ENCODE results near the gene PRADC1.
"Not testable (repeated sequence)": the region's sequence is repeated elsewhere in the genome, so short reads cannot be mapped to it uniquely, and the experiment has no call there.

The PRADC1 gene

DNA sequence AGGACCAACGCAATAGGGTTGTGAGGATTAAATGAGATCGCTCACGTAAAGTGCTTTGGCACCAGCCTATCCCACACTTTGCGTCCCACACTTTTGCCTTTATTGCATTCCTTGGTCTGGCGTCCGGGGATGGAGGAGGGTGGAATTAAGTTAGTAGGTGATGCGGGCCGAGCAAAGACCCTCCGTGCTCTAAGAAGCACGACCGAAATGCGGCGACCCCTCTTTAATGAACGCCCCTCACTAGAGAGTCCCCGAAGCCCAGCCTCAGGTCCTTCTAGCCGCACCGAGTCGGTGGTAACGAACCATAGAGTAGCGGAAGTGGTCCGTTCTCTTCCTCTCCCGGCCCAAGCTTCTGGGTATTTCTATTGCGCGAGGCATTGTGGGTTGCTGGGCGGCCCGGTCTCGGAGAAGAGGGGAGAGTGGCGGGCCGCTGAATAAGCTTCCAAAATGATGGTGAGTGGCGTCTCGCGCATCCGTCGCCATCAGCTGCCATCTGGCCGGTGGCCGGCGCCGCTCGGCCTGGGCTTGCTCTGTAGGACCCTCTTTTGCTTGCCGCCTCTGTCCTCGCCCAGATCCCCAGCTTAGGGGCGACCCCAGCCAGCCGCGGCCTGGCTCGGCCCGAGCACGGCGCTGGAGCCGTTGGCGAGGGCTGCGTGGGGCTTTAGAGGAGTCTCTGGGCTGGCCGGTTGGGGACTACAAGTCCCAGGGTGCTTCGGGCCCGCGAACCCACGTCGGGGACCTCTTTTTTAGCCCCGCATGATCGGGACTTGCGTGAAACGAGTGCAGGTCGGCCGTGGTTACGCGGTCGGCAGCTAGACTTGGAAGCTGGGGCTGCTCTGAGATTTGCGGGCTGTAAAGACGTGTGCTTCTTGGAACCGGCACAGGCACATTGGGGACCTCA, 1.1 kb upstream of the PRADC1 start, which contains the start of gene CCT7:
Gene CCT7 (plus strand): TSS at position 377 of the 901 bp plus-strand sequence. CDS start 71 bp downstream, at position 448.
- peak; percentile 97 for DNase-seq

DNA sequence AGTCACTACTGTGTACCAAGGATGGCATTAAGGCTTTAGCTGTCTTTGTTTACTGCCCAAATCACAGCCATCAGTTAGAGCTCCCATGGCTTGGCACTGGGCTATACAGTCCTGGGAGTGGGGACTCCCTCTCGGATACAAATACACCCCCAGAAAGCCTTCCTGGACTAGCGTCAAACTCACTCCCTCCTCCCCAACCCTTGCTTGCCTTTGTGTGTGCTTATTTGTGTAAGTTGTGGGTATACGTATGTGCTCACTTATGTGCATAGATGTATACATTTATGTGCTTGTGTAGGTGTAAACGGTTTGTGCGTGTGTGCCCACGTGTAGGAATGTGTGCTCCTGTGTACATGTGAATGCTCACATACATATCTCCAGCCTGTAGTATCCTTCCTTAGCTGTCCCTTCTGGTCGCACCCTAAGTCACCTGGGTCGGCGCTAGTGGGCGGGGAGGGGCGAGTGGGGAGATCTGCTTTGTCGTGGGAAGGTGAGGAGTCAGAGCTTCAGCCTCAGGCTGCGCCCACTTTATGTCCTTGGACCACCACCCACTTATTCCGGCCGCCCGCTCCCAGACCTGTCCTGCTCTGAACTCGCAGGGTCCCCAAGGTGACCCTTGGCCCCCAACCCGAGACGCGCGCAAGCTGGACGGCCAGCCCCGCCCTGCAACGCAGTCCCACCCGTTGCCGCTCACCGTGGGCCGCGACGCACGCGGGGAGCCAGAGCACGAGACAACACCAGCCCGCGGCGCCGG, 461 bp downstream of the PRADC1 start:
- no peak for DNase-seq

DNA sequence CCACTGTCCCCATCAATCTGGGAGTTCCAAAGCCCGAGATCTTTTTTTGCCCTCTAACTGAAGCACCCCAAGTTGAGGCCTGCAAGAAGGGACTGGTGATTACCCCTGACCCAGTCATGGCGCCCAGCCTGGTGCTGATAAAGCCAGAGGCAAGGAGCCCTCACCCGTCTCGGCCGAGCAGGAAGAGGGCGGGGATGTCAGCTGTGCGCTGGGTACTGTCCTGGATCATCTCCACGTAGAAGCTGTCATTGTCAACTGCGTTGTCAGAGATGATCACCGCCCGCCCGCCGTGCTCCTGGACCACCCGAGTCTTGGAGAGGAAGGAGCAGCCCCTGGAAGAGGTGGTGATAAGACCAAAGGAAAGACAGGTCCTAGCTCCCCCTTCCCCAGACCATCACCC, 4.4 kb downstream of the PRADC1 start:
- no peak for DNase-seq

DNA sequence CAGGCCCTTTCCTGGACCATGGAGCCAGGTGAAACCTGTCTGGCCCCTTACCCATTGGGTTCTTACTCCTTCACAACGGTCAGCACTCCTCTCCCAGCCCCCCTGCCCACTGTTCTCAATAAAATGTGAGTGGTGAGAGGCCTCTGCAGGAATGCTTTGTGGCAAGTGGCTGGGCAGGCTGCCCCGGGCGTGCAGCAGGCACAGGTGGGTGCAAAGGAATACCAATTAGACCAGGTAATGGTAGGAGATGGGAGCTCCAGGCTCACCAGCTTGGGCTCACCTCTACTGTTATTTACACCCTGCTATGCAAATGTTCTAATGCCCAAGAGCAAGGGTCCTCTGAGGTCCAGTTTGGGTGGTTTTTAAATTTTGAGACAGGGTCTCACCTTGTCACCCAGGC, 6.0 kb downstream of the PRADC1 start:
- DNase-seq, result no peak

DNA sequence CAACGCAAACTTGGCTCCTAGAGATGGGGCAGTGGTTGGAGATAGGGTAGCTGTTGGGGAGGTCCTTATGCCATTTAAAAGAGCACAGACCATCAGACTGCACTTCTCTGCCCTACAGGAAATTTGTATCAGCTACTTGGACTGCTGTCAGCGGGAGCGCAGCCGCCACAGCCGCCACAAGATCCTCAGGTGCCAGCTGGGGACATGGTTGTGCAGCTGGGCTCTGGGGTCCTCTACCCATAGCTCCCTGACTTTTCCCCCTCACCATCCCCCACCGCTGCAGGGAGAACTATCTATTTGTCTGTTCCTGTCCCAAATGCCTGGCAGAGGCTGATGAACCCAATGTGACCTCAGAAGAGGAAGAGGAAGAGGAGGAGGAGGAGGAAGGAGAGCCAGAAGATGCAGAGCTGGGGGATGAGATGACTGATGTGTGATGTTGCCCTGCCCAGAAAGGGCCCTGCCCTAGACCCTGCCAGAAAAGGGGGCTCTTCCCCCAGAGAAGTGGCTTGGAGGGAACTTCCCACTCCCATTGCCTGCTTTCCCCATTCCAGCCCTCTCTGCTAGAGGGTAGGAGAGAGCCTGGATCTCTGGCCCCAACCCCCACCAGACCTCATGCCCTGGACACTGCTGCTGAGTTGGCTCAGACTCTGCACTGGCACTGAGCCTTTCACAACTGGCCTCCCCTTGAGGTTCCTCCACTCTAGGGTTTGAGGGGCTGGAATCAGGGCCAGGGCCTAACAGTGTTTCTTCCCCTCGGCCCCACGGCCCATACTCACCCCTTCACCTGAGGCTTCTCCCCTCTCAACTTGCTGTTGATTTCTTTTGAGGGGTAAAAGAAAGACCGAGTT, 7.3 kb downstream of the PRADC1 start:
- DNase-seq, result no peak

DNA sequence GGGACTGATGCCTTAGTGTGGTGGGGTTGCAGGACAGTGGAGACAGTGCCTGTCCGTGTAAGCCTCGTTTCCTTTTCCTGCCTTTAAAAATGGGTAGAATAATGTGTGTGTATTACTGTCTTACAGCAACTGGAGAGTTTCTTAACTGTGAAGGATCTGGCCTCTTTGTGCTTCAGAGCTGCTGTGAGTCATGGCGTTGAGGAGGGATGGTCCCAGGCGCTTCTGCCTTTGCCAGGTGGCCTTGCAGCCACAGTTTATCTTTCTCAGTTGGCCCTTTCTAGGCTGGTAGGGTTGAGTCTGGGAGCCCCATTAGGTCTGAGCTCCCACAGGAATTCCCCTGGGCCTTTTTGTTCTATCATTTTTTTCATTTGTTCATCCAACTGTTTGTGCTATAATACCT, 9.2 kb downstream of the PRADC1 start:
- DNase-seq, result no peak

DNA sequence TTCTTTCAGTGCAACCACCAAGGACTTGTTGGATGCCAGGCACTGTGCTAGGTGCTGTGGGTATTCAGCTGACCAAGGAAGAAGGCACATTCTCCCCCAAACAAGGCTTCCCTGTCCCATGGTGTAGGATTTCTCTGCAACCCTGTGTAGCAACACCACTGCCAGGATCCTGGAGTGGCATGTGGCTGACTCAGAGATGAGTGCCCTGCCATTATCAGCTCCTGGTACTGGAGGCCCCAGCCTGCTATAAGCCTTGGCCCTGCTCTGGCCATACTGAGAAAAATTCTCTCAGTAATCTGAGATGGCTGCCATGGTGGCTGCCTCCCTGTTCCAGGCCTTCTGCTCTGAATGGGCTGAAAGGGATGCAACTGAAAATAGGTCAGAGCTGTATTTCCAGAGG, 14.7 kb downstream of the PRADC1 start:
- no peak for DNase-seq

DNA sequence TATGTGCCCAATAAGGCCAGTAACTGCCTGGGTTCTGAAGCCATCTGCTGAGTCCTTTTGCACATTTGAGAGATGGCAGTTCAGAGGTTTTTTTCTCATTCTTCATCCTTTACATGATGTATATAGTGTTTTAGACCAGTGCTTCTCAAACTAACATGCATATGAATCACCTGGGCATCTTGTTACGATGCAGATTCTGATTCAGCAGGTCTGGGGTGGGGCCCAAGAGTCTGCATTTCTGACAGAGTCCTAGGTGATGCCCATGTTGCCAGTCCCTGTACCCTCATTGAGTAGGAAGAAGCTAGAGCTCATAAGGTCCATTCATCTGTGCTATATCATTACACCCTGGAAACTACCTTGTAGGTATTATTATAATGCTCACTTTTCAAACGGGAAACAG, 15.2 kb downstream of the PRADC1 start:
- DNase-seq, result no peak

DNA sequence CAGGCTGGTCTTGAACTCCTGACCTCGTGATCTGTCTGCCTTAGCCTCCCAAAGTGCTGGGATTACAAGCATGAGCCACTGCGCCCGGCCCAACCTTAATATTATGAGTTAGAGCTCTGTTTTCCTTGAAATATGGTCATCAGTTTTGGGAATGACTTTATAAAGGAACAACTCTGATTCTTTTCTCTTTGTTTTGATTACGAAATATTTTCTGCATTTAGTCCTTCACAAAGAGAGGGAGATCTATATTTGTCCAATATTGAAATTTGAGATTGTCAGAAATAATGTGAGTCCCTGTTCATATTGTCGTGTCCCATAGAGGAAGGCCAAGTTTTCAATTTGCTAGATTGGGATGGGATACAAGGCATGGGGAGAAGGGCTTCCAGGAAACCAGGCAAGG, 15.9 kb downstream of the PRADC1 start:
- DNase-seq, result no peak

DNA sequence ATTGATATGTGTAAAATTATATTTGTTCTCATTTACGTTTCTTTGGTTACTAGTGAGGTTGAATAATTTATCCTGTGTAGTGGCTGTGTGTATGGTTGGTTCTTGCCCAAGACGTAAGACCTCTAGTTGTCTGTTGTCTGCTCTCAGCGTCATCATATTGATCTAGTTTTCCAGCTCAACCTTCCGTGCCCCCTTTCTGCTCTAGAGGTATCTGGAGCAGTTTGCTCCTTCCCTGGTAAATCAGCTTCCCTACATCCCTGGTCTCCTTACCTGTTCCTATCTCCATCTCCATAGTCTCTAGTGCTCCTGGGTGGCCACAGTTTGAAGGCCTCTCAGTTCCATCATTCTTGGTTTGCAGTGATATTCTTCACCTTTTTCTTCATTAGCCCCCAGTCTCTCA, 17.8 kb downstream of the PRADC1 start:
- no peak for DNase-seq

DNA sequence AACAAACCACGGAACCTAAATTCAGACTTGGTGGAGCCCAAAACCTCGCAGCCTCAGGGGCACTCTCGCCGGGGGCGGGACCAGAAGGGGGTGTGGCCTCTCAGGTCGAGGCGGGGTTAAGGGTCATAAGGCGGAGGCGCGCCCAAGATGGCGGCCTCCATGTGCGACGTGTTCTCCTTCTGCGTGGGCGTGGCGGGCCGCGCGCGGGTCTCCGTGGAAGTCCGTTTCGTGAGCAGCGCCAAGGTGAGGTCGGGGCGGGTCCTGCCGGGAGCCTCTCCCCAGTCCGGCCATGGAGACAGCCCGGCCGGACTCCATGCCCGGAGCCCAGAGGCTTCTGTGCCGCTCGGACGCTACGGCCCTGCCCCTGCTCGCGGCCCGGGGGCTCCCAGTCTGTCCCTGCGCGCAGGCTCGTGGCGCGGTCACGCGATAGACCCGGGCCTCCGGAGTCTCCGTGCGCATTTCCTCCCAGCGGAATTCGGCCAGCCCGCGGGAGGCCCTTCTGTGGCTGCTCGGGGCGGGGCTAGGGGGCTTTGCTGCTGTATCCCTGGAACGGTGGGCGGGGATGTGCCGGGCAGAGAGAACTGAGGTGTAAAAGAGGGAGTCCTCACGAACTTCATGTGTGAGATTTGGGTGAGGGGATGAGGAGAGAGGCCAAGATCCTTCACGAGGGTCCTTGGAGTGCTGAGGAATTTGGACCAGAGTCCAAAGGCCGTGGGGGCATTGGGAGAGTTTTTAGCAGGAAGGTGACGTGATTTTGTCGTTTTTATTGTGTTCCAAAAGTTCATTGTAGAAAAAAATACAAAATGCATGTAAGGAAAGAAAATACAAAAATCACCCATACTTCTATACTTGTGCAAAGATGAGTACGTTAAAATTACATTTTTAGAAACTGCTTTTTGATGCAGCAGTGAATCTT, 18.7 kb downstream of the PRADC1 start, which contains the start of gene SMYD5:
Gene SMYD5 (plus strand): TSS at position 126 of the 916 bp plus-strand sequence. CDS start 22 bp downstream, at position 148.
- DNase-seq, result peak; percentile 77

DNA sequence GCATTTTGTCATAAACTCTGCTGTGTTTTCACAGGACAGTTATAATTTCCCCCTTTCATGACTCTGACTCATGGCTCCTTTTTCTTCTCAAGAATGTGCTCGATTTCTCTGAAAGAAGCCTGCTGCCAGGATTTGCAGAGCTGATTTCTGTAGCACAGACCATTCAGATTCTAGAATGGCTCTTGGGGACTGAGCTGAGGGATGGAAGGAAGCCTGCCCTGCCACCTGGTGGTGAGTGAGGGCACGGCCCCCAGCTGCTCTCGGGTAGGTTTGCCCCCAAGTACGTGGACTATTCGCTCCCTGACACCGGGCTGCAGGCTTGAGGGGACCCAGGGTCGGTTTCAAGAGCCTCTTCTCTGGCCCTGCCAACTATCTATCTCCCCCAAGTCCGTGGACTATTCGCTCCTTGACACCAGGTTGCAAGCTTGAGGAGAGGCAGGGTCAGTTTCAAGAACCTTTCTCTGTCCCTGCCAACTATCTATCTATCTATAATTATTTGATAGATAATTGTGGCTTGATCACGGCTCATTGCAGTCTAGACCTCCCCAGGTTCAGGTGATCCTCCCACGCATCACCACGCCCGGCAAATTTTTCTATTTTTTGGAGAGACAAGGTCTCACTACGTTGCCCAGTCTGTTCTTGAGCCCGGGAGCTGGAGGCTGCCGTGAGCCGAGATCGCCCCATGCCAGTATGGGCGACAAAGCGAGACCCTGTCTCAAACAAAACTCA, 20.4 kb downstream of the PRADC1 start:
- peak; percentile 66 for DNase-seq

DNA sequence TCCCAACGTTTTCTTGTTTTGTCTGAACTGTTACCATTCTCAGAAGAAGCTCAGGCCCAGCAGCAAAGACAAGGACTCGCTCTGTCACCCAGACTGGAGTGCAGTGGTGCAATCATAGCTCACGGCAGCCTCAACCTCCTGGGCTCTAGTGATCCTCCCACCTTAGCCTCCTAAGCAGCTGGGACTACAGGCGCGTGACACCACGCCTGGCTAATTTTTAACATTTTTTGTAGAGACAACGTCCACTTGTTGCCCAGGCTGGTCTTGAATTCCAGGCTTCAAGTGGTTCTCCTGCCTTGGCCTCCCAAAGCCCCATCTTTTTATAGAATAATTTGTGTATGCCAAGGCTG, 21.0 kb downstream of the PRADC1 start:
- no peak for DNase-seq

DNA sequence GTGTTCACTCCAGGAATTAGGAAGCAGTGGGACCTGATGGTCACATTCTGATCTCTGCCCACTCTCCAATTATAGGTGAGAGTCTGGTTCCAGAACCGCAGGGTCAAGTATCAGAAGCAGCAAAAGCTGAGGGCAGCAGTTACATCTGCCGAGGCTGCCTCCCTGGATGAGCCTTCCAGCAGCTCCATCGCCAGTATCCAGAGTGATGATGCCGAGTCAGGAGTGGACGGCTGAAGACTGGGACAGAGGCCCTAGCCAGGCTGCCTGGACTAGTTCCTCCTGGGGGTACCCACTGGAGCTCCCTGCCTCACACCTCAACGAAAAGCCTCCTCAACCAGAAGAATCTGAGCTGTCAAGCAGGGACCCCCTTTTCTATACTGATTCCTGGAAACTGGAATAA, 22.3 kb downstream of the PRADC1 start:
- no peak for DNase-seq

DNA sequence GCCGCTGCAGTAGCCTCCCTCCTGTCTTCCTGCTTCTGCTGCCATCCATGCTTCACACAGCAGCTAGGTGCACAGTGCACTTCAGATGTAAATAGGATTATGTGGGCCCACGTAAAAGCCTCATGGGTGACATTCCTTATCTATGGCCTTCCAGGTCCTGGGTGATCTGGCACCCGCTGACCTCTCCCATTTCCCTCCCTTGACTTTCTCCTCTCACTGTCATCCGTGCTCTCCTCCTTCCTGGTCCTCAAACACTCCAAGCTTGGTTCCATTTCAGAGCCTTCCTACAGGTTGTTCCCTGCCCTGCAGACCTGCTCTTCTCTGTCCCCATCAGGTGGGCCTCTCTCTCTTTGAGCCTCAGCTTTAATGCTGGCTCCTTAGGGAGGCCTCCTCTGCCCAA, 23.0 kb downstream of the PRADC1 start:
- DNase-seq, result no peak

DNA sequence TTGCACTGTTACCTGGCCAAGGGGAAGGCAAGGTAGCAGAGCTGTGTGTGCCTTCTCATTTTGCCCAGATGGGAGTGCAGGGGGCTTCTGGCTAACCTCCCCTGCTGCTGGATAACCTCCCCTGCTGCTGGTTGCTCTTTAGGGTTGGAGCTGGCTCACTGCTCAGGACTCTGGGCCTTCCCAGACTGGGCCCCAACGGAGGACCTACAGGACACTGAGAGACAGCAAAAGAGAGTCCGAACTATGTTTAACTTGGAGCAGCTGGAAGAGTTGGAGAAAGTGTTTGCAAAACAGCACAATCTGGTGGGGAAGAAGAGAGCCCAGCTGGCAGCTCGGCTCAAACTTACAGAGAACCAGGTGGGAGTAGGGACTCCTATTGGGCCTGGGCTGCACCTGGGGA, 24.8 kb downstream of the PRADC1 start:
- no peak for DNase-seq

DNA sequence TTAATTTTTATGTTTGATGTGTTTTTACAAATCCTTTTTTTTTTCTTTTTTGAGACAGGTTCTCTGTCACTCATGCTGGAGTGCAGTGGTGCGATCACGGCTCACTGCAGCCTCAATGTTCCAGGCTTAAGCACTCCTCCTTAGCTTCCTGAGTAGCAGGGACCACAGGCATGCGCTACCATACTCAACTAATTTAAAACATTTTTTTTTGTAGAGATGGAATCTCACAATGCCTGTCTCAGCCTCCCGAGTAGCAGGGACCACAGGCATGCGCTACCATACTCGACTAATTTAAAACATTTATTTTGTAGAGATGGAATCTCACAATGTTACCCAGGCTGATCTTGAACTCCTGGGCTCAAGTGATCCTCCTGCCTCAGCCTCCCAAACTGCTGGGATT, 27.4 kb downstream of the PRADC1 start:
- DNase-seq, result no peak

DNA sequence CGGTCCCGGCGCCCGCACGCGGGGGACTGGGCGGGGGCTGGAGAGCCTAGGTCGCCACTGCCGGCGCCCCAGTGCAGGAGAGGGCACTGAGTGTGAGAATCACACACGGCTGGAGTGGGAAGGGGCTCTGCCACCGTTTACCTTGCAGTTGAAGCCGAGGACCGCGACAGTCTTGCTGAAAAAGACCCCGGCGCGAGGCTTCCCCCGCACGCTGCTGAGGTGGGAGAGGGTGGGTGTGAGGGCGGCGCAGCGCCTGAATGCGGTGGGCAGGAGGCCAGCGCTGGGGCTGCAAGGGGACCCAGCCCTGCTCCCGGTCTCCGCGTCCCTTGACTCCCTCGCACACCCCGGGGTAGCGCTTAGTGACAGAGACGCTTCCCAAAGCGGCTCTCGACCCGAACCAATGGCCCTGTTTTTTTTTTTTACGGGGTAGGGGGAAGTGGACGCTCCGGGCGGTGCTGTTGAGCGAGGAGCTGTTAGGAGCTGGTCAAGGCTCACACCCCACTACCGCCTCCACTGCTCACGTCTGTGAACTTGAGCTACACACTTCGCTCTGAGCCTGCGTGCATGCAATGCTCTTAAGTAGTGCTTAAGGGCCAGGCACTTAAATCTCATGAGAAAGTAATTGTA, 29.9 kb downstream of the PRADC1 start:
- no peak for DNase-seq

DNA sequence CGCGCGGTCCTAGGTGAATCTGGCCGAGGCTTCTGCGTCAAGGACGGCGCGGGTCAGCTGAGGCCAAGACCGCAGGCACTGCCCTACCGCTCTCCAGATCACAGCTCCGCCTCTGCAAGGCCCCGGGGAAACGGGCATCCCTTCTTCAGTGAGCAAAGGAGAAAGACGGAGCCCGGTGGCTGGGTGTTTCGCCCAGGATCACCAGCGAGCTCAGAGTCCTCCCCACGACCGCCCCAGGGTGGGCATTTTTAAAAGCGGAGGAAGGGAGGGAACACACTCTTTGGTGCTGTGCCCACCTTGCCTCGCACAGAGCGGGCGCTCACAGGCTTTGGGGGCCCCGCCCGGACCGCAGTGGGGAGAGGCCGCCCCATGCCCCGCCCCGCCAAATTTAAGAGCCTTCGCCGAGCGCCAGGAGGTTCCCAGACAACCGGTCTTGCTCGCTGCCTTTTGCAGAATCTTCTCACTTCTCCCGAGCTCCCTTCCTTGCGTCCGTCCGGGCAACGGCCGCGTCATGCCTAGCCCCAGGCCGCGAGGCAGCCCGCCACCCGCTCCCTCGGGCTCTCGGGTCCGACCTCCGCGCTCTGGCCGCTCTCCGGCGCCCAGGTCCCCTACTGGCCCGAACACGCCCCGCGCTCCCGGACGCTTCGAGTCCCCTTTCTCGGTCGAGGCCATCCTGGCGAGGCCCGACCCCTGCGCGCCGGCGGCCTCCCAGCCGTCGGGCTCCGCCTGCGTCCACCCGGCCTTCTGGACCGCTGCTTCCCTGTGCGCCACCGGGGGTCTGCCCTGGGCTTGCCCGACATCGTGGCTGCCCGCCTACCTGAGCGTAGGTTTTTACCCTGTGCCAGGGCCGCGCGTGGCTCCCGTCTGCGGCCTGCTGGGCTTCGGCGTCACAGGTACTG, 30.6 kb downstream of the PRADC1 start, which contains the start of gene NOTO:
Gene NOTO (plus strand): TSS at position 419 of the 899 bp plus-strand sequence. CDS start 93 bp downstream, at position 512.
- DNase-seq, result no peak

DNA sequence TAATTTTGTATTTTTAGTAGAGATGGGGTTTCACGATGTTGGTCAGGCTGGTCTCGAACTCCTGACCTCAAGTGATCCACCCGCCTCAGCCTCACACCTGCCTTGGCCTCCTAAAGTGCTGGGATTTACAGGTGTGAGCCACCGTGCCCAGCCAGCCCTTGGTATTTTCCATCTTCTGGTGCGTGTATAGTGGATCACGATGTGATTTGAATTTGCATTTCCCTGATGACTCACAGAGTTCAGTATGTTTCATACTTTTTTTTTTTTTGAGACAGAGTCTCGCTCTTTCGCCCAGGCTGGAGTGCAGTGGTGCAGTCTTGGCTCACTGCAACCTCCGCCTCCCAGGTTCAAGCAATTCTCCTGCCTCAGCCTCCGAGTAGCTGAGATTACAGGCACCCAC, 32.8 kb downstream of the PRADC1 start:
- not testable (repeated sequence) for DNase-seq
